ENCODE measurements around the gene KAZN.

GRCh38 chr1:14698314-14698713 lies 99.8 kb downstream of the KAZN start:
- TF ChIP-seq CTCF (optimal IDR thresholded peaks at IDR 0.05 in 1 of 3, IDR thresholded peaks at IDR 0.05 in 1 of 3, conservative IDR thresholded peaks at IDR 0.05 in 1 of 3; ENCODE audit: extremely low read depth in 1 of 3, insufficient read depth in 2 of 3, low read length in 3 of 3) (no peak), EZH2 (IDR thresholded peaks at IDR 0.05; ENCODE audit: low read length) (no peak)
